Measurements from ENCODE around the gene JPH3. TPM values are rescaled to one million over a fixed set of nuclear protein-coding genes. Genes with fewer than 3 reads are reported as not detected.

The JPH3 gene
- polyA plus RNA-seq, 3 donors = not detected

- no peak for TF ChIP-seq CTCF (IDR thresholded peaks at IDR 0.05)
- Histone ChIP-seq H3K9me3 (replicated peaks in 1 of 2; ENCODE audit: control insufficient read depth in 1 of 2, insufficient read depth in 1 of 2, low read length in 2 of 2) (peaks cover 0 to 11% of the 10 kb centered on the region in 2 donors), H4K20me1 (ENCODE audit: insufficient read depth, low read length) (no peaks in the 10 kb centered on the region), H3K4me3 (replicated peaks in 1 of 3; ENCODE audit: low read depth in 2 of 3, low read length in 3 of 3) (no peak overlapping the region), H3K36me3 (replicated peaks in 1 of 2; ENCODE audit: control insufficient read depth in 1 of 2, insufficient read depth in 2 of 2, low read length in 2 of 2) (no peaks in the 10 kb centered on the region), H3K27me3 (ENCODE audit: control insufficient read depth in 2 of 2, insufficient read depth in 2 of 2, low read length in 2 of 2) (no peaks in the 10 kb centered on the region), H3K27ac (ENCODE audit: low read depth in 1 of 2, low read length in 2 of 2) (no peak overlapping the region), H3K4me1 (ENCODE audit: control insufficient read depth in 1 of 2, insufficient read depth in 2 of 2, low read length in 2 of 2) (peaks cover 8 to 14% of the 10 kb centered on the region in 2 donors), H3K9ac (ENCODE audit: insufficient read depth, low read length, poor library complexity, severe bottlenecking) (no peak overlapping the region), H3K79me2 (ENCODE audit: insufficient read depth, low read length) (no peaks in the 10 kb centered on the region), H3K4me2 (replicated peaks; ENCODE audit: extremely low read depth, low read length, poor library complexity, severe bottlenecking) (no peak overlapping the region), H2AFZ (ENCODE audit: insufficient read depth, low read depth, low read length, poor library complexity, severe bottlenecking) (no peak overlapping the region)
- Mint-ChIP-seq H3K36me3 (no peaks in the 10 kb centered on the region), H3K27ac (peak overlapping the region in 1 of 7 donors; percentile 68), H3K4me3 (no peak overlapping the region), H3K9me3 (peaks cover 6 to 19% (median 12%) of the 10 kb centered on the region in 7 donors), H3K4me1 (peaks cover 19% of the 10 kb centered on the region), H3K27me3 (ENCODE audit: low read depth in 3 of 3) (peaks cover 9 to 11% (median 10%) of the 10 kb centered on the region in 3 donors)
- DNase-seq = no peak
- intact Hi-C loops (cut with micrococcal nuclease) = no loop called here
- WGBS (ENCODE audit: insufficient coverage) = 97% methylated on average over 22 of the region's 29 CpGs
Observed at GRCh38 chr16:87561200-87562105, 40.9 kb upstream of the JPH3 start.

GRCh38 chr16:87562201-87562600, 40.1 kb upstream of the JPH3 start:
- H3K27me3 ChIP-seq (ENCODE audit: control insufficient read depth in 2 of 2, insufficient read depth in 2 of 2, low read length in 2 of 2) = no peaks in the 10 kb centered on the region
- no peaks in the 10 kb centered on the region for H3K36me3 ChIP-seq (replicated peaks in 1 of 2; ENCODE audit: control insufficient read depth in 1 of 2, insufficient read depth in 2 of 2, low read length in 2 of 2)
- Mint-ChIP-seq H3K36me3 (no peaks in the 10 kb centered on the region), H3K4me3 (no peak overlapping the region), H3K4me1 (peaks cover 16% of the 10 kb centered on the region), H3K27me3 (ENCODE audit: low read depth in 3 of 3) (peaks cover 10 to 11% (median 10%) of the 10 kb centered on the region in 3 donors), H3K9me3 (peaks cover 6 to 19% (median 12%) of the 10 kb centered on the region in 7 donors), H3K27ac (no peak overlapping the region)
- no peak overlapping the region for H3K27ac ChIP-seq (ENCODE audit: low read depth in 1 of 2, low read length in 2 of 2)
- no peak overlapping the region for H3K4me3 ChIP-seq (replicated peaks in 1 of 3; ENCODE audit: low read depth in 2 of 3, low read length in 3 of 3)
- intact Hi-C loops (cut with micrococcal nuclease) = no loop called here
- no peaks in the 10 kb centered on the region for H4K20me1 ChIP-seq (ENCODE audit: insufficient read depth, low read length)
- peaks cover 0 to 11% of the 10 kb centered on the region in 2 donors for H3K9me3 ChIP-seq (replicated peaks in 1 of 2; ENCODE audit: control insufficient read depth in 1 of 2, insufficient read depth in 1 of 2, low read length in 2 of 2)
- H2AFZ ChIP-seq (ENCODE audit: insufficient read depth, low read depth, low read length, poor library complexity, severe bottlenecking) = no peak overlapping the region
- DNase-seq = no peak
- H3K79me2 ChIP-seq (ENCODE audit: insufficient read depth, low read length) = no peaks in the 10 kb centered on the region
- H3K4me1 ChIP-seq (ENCODE audit: control insufficient read depth in 1 of 2, insufficient read depth in 2 of 2, low read length in 2 of 2) = peaks cover under 1 to 7% of the 10 kb centered on the region in 2 donors
- no peak overlapping the region for H3K4me2 ChIP-seq (replicated peaks; ENCODE audit: extremely low read depth, low read length, poor library complexity, severe bottlenecking)
- TF ChIP-seq CTCF (IDR thresholded peaks at IDR 0.05) = no peak
- no peak overlapping the region for H3K9ac ChIP-seq (ENCODE audit: insufficient read depth, low read length, poor library complexity, severe bottlenecking)
- WGBS (ENCODE audit: insufficient coverage) = 87% methylated on average over 12 of the region's 12 CpGs
